Measurements from ENCODE around the gene KRT9. TPM values are rescaled to one million over a fixed set of nuclear protein-coding genes. Genes with fewer than 3 reads are reported as not detected.

The KRT9 gene
- total RNA-seq, 2 donors from 2014 or later: not detected

DNA sequence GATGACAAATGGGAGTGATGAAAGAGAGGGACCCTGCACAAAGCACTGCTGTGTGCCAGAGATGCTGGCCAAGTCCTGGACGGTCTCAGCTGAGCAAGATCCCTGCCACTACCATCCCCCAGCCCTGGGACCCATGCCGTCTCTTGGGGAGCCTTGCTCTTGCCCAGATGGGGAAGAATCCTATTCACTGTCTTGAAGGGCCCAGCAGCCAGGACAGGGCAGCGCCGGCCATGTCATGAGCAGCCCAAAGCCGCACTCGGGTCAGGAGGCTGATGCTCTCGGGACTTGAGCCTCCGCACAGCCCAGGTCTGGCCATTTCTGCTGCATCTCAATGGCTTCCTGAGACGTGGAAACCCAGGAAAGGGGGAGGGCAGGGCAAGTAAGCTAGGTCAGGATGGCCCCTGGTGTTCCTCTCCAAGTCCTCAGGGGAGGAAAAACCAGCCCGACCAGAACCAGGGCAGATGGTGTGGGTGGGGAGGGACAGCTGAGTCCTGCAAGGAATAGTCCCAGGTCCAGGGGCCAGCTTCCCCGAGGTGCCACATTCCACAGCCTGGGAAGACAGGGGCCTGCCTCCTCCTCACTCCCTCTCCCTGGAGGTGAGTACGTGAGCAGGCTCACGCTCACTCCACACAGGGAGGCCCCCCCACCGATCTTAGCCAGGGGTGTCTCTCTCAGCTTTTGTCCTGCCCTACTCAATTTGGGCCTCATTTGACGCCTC, 35.9 kb downstream of the KRT9 start:
- Histone ChIP-seq H3K4me1 (replicated peaks) (peaks cover 10% of the 10 kb centered on the region), H3K27ac (peak overlapping the region in 1 of 2 donors; percentile 6), H3K27me3 (replicated peaks; ENCODE audit: insufficient read depth) (no peaks in the 10 kb centered on the region), H3K9me3 (no peaks in the 10 kb centered on the region), H3K36me3 (no peaks in the 10 kb centered on the region), H3K4me3 (no peak overlapping the region)
- intact Hi-C loops (cut with DNase I): no loop called here
- no peak for TF ChIP-seq POLR2A (IDR thresholded peaks at IDR 0.05)
- peak; percentile 48 for TF ChIP-seq POLR2AphosphoS5 (IDR thresholded peaks at IDR 0.05)
- TF ChIP-seq, protein P1, sequence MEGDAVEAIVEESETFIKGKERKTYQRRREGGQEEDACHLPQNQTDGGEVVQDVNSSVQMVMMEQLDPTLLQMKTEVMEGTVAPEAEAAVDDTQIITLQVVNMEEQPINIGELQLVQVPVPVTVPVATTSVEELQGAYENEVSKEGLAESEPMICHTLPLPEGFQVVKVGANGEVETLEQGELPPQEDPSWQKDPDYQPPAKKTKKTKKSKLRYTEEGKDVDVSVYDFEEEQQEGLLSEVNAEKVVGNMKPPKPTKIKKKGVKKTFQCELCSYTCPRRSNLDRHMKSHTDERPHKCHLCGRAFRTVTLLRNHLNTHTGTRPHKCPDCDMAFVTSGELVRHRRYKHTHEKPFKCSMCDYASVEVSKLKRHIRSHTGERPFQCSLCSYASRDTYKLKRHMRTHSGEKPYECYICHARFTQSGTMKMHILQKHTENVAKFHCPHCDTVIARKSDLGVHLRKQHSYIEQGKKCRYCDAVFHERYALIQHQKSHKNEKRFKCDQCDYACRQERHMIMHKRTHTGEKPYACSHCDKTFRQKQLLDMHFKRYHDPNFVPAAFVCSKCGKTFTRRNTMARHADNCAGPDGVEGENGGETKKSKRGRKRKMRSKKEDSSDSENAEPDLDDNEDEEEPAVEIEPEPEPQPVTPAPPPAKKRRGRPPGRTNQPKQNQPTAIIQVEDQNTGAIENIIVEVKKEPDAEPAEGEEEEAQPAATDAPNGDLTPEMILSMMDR (IDR thresholded peaks at IDR 0.05): no peak
- 66% methylated on average over 15 of the region's 15 CpGs for WGBS
- DNase-seq (ENCODE audit: low spot score): peak; percentile 78

DNA sequence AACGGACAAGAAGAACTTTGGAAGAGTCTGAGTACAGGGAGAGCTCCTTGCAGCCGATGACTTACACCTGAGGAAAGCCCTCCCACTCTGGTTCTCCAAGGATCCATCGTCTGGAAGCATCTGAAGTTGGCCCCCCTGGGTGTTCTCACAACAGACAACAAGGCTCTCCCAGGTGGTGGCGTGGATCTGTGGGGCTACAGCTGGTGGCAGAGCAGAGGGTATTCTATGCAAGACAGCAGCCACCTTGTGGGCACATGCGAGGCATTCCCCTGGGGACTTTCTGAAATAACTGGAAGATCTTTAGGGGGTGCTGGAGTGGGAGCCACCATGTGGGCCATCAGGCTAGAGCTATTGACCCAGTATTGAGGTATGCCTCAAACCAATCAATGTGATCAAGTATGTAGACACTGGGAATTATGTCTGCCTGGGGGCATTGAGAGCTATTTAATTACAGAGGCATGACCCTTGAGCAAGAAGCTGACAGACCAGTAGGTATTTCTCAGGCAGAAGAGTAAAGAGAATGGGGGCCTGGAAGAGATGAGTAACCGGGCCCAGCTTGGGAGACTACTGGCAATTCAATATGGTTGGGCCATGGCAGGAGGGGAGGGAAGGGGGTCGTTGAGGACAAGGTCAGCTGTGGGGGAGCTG, 36.8 kb downstream of the KRT9 start:
- no peak overlapping the region for H3K4me3 ChIP-seq
- DNase-seq (ENCODE audit: low spot score): no peak
- no peak for TF ChIP-seq POLR2AphosphoS5 (IDR thresholded peaks at IDR 0.05)
- H3K4me1 ChIP-seq (replicated peaks): peaks cover 10% of the 10 kb centered on the region
- intact Hi-C loops (cut with DNase I): no loop called here
- H3K27me3 ChIP-seq (replicated peaks; ENCODE audit: insufficient read depth): no peaks in the 10 kb centered on the region
- 82% methylated on average over 7 of the region's 7 CpGs for WGBS
- H3K36me3 ChIP-seq: no peaks in the 10 kb centered on the region
- no peak overlapping the region for H3K27ac ChIP-seq
- H3K9me3 ChIP-seq: no peaks in the 10 kb centered on the region

DNA sequence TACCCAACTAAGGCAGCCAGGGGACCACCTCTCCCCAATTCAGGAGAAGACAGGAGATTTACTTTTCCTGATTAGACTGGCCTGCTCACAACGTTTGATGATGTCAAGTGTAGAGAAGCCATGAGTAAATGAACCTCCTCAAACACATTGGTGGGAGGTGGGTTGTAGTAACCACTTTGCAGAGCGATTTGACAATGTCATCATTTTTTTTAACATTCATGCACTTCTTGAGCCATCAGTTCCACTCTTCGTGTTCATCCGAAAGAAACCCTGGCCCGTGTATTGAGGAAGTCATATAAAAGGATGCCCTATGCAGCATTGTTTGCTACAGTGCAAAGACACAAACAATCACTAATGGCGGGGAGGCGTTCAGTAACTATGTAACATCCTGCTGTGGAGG, 38.2 kb downstream of the KRT9 start:
- WGBS: 94% methylated on average over 7 of the region's 7 CpGs
- Histone ChIP-seq H3K27me3 (replicated peaks; ENCODE audit: insufficient read depth) (no peaks in the 10 kb centered on the region), H3K27ac (no peak overlapping the region), H3K4me1 (replicated peaks) (peaks cover 10% of the 10 kb centered on the region), H3K9me3 (no peaks in the 10 kb centered on the region), H3K36me3 (no peaks in the 10 kb centered on the region), H3K4me3 (no peak overlapping the region)
- no peak for DNase-seq (ENCODE audit: low spot score)
- intact Hi-C loops (cut with DNase I): no loop called here
- TF ChIP-seq POLR2AphosphoS5 (IDR thresholded peaks at IDR 0.05): no peak
- TF ChIP-seq POLR2A (IDR thresholded peaks at IDR 0.05): no peak
- TF ChIP-seq, protein P1 (IDR thresholded peaks at IDR 0.05): no peak

DNA sequence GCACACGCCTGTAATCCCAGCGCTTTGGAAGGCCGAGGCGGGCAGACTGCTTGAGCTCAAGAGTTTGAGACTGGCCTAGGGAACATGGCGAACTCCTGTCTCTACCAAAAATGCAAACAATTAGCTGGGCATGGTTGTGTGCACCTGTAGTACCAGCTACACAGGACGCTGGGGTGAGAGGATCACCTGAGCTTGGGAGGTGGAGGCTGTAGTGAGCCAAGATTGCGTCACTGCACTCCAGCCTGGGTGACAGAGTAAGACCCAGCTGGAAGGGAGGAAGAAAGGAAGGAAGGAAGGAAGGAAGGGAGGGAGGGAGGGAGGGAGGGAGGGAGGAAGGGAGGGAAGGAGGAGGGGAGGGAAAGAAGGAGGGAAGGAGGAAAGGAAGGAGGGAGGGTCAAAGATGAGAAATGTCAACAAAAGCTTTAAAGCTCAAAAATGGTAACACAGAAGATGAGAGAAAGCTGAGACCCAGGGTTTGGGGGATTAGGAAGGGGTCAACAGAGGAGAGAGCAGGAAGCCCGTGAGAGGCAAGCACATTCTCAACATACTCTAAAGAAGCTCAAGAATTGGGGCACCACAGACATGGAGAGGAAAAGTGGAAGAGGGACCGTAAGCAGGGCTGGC, 38.8 kb downstream of the KRT9 start:
- no peaks in the 10 kb centered on the region for H3K9me3 ChIP-seq
- peaks cover 10% of the 10 kb centered on the region for H3K4me1 ChIP-seq (replicated peaks)
- H3K27me3 ChIP-seq (replicated peaks; ENCODE audit: insufficient read depth): no peaks in the 10 kb centered on the region
- no peak overlapping the region for H3K27ac ChIP-seq
- intact Hi-C loops (cut with DNase I): no loop called here
- H3K36me3 ChIP-seq: no peaks in the 10 kb centered on the region
- no peak overlapping the region for H3K4me3 ChIP-seq
- WGBS: 86% methylated on average over 9 of the region's 9 CpGs
- DNase-seq (ENCODE audit: low spot score): no peak
- TF ChIP-seq POLR2A (IDR thresholded peaks at IDR 0.05) (no peak), POLR2AphosphoS5 (IDR thresholded peaks at IDR 0.05) (no peak)
- TF ChIP-seq, protein P1 (IDR thresholded peaks at IDR 0.05): no peak

DNA sequence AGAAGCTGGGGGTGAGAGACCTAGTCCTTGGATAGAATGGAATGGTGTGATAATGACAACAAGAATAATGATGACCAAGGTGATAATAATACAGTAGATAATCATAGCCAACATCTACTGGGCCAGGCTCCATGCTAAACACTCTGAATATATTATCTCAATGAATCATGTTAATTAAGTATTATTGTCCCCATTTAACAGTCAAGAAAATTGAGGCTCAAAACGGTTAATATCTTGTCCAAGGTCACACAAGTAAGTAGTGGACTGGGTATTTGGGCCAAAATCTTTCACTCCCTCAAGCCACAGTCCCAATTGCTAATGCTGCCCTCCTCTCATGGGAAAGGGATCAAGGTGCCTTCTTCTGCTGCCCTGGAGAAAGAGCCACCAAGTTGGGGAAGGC, 39.9 kb downstream of the KRT9 start:
- WGBS: 84% methylated on average over 1 of the region's 1 CpG

More for the DNA sequence above, 39.9 kb downstream of the KRT9 start:
- Histone ChIP-seq H3K9me3 (no peaks in the 10 kb centered on the region), H3K27me3 (replicated peaks; ENCODE audit: insufficient read depth) (no peaks in the 10 kb centered on the region), H3K36me3 (no peaks in the 10 kb centered on the region), H3K4me1 (replicated peaks) (peaks cover 4% of the 10 kb centered on the region), H3K27ac (no peak overlapping the region), H3K4me3 (no peak overlapping the region)
- intact Hi-C loops (cut with DNase I): no loop called here
- TF ChIP-seq POLR2A (IDR thresholded peaks at IDR 0.05) (no peak), POLR2AphosphoS5 (IDR thresholded peaks at IDR 0.05) (no peak)
- TF ChIP-seq, protein P1 (IDR thresholded peaks at IDR 0.05): no peak
- DNase-seq (ENCODE audit: low spot score): no peak

All from prostate gland (tissue), 2 donors.